ENCODE data around the gene ZBTB12. TPM values are rescaled to one million over a fixed set of nuclear protein-coding genes. Genes with fewer than 3 reads are reported as not detected.
"Not testable (repeated sequence)": the region's sequence is repeated elsewhere in the genome, so short reads cannot be mapped to it uniquely, and the experiment has no call there.

Gene ZBTB12
- total RNA-seq, 1 donor from 2014 or later, result 3.5 TPM

DNA sequence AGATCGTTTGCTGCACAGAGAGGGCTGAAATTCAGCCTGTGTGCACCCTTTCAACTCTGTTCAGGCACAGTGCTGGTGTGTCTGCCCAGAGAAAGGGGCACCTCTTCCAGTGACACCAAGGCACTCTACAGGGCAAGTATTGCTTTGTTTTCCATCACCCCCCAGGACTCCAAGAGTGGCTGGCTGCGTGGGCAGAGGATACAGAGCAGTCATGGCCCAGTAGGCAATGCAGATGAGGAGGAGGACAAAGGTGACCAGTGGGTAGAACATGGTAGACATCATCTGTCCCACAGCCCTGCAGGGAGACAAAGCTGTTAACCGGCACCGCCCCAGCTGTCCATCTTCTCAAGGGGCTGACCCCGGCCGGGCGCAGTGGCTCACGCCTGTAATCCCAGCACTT, 32.5 kb downstream of the ZBTB12 start:
- no peaks in the 10 kb centered on the region for H3K9me3 ChIP-seq
- DNase-seq (no peak), ATAC-seq (no peak)
- H3K36me3 ChIP-seq, result no peaks in the 10 kb centered on the region
- H3K4me3 ChIP-seq, result no peak overlapping the region
- no peak overlapping the region for H3K27ac ChIP-seq
- TF ChIP-seq, protein P1, sequence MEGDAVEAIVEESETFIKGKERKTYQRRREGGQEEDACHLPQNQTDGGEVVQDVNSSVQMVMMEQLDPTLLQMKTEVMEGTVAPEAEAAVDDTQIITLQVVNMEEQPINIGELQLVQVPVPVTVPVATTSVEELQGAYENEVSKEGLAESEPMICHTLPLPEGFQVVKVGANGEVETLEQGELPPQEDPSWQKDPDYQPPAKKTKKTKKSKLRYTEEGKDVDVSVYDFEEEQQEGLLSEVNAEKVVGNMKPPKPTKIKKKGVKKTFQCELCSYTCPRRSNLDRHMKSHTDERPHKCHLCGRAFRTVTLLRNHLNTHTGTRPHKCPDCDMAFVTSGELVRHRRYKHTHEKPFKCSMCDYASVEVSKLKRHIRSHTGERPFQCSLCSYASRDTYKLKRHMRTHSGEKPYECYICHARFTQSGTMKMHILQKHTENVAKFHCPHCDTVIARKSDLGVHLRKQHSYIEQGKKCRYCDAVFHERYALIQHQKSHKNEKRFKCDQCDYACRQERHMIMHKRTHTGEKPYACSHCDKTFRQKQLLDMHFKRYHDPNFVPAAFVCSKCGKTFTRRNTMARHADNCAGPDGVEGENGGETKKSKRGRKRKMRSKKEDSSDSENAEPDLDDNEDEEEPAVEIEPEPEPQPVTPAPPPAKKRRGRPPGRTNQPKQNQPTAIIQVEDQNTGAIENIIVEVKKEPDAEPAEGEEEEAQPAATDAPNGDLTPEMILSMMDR (IDR thresholded peaks at IDR 0.05), result no peak
- H3K27me3 ChIP-seq, result no peaks in the 10 kb centered on the region
- intact Hi-C loops (cut with DNase I), result no loop called here
- no peaks in the 10 kb centered on the region for H3K4me1 ChIP-seq

DNA sequence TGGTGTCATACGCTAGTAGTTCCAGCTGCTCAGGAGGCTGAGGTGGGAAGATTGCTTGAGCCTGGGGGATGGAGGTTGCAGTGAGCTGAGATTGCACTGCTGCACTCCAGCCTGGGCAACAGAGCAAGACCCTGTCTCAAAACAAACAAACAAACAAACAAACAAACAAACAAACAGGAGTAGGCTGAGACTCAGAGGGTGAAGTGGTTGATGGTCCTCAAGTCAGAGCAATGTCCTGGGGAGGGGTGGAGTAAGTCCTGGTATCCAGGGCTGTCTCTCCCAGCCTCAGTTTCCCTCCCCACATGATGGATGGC, 33.3 kb downstream of the ZBTB12 start:
- H3K27ac ChIP-seq; ATAC-seq; H3K4me1 ChIP-seq; H3K9me3 ChIP-seq; H3K4me3 ChIP-seq; intact Hi-C loops (cut with DNase I); H3K27me3 ChIP-seq; DNase-seq; H3K36me3 ChIP-seq: not testable (repeated sequence)

DNA sequence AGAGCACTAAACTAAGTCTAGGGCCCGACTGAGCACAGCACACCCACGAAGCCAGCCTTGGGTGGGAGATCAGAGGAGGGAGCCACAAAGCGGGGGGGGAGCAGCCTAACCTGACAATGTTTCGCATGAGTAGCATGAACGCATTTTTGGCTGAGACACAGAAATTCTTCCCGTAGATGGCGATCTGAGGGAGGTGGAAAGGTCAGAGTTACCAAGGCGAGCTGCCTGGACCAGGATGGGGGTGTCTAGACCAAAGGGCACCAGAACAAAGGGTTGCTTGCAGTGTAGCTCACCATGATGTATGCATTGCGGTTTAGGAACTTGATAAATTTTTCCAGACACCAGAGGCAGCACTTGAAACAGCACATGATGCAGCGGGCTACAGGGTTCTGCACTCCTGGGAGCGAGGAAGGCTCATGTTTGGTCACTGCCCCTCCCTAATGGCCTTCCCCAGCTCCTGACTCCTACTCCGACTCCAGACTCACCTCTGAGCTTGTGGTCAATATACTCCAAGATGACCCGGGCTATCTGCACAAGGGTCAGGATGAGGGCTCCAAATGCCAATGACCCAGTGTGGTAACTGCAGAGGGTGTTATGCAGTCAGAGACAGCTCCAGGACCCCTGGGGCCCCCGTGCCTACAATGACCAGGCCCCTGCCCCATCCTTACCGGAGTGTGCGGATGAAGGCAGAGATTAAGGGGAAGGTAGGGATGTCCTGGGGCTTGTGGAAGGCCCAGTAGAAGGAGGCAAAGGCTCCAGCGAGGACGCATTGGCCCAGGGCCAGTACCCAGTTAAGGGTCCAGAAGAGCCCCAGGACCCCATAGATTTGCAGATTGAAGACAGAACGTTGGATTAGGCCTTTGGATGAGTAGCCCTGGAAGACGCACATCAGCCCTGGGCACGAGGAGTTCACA, 36.4 kb downstream of the ZBTB12 start:
- no peak for ATAC-seq
- DNase-seq, result no peak
- no peaks in the 10 kb centered on the region for H3K27me3 ChIP-seq
- peaks cover 6% of the 10 kb centered on the region for H3K4me1 ChIP-seq
- H3K9me3 ChIP-seq, result no peaks in the 10 kb centered on the region
- intact Hi-C loops (cut with DNase I), result no loop called here
- H3K36me3 ChIP-seq, result peaks cover 11% of the 10 kb centered on the region
- H3K4me3 ChIP-seq, result no peak overlapping the region
- TF ChIP-seq, protein P1 (IDR thresholded peaks at IDR 0.05), result no peak
- H3K27ac ChIP-seq, result no peak overlapping the region

DNA sequence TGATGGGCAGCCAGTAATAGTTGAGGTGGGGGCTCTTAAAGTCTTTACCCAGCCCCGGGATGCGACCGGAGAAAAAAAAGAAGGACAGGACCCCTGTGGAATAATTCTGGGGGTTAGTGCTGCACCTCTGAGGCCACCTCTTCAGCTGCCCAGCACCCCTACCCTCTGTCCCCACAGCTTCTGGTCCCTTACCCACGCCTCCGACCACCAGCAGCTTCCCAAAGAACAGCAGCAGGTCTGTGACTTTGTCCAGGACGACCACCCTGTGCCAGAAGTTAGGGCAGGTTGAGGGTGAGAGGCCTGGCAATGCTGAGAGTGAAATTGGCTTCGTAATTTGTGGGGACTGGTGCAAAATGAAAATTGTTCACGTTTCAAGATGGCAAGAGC, 37.1 kb downstream of the ZBTB12 start:
- H3K27ac ChIP-seq, result no peak overlapping the region

DNA sequence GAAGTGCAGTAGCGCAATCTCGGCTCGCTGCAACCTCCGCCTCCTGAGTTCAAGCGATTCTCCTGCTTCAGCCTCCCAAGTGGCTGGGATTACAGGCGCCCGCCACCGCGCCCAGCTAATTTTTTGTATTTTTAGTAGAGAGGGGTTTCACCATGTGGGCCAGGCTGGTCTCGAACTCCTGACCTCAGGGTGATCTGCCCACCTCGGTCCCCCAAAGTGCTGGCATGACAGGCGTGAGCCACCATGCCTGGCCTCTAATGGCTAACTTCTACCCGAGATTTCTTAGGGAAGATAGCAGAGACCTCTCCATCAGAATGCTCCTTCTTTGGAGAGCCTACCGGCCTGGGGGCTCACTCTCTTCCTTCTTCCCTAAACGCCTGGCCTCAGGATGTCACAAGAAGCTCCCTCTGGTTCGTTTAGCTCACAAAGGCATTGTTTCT, 37.7 kb downstream of the ZBTB12 start:
- H3K9me3 ChIP-seq; intact Hi-C loops (cut with DNase I); ATAC-seq; H3K4me1 ChIP-seq; H3K27me3 ChIP-seq; DNase-seq: not testable (repeated sequence)
- Histone ChIP-seq H3K36me3 (peaks cover 24% of the 10 kb centered on the region), H3K27ac (peak overlapping the region; percentile 80), H3K4me3 (peak overlapping the region; percentile 88)

More for the DNA sequence above, 37.1 kb downstream of the ZBTB12 start:
- intact Hi-C loops (cut with DNase I), result no loop called here
- no peak overlapping the region for H3K4me3 ChIP-seq
- peaks cover 18% of the 10 kb centered on the region for H3K36me3 ChIP-seq
- peaks cover 6% of the 10 kb centered on the region for H3K4me1 ChIP-seq
- H3K9me3 ChIP-seq, result no peaks in the 10 kb centered on the region
- TF ChIP-seq, protein P1 (IDR thresholded peaks at IDR 0.05), result no peak
- ATAC-seq (no peak), DNase-seq (no peak)
- no peaks in the 10 kb centered on the region for H3K27me3 ChIP-seq

DNA sequence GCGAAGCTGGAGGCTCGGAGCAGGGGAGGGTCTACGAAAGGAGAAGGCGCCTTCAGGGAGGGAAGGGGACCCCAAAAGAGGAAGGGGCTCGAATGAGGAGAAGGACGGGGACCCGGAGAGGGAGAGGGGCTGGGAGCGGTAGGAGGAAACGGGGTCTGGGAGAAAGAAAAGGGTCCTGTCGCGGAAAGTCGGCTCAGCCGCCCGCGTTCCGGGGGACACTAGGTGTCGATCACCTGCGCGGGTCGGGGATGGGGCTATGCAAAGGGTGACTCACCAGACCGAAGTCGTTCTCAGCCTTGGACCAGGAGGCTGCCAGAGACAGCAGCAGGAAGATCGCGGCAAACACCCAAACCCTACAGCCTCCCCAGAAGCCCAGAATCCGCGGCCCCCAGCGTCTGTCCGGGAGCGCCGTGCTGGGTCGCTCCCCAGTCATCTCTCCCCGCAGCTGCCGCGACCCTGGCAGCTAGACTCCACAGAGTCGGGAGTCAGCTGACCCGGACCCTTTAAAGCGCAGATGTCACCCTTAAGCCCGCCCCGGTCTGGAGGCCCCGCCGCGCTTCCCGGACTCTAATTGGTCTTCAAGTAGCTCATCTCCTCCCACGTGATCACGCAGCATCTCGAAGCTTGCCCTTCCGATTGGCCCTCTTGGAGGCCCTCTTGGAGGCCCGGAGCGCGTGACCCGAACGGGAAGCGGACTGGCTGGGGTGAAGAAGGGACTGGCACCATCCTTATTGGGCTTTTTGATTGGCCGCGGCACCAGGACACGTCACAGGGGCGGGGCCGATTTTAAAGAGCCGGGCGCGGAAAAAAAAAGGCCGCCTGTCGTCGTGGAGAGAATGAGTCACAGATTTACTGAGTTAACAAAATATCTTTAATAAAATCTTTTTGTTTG, 39.3 kb downstream of the ZBTB12 start, which contains the start of gene NEU1:
NEU1 (minus strand) TSS at position 478 of the 892 bp plus-strand sequence; CDS start at position 433, 45 bp downstream.
- ATAC-seq, result peak; percentile 97
- no peaks in the 10 kb centered on the region for H3K27me3 ChIP-seq
- H3K36me3 ChIP-seq, result peaks cover 39% of the 10 kb centered on the region
- peak within 1 kb of the TSS; percentile 88 for H3K4me3 ChIP-seq
- no peaks in the 10 kb centered on the region for H3K9me3 ChIP-seq
- peaks cover 6% of the 10 kb centered on the region for H3K4me1 ChIP-seq
- DNase-seq, result peak; percentile 100
- peak within 1 kb of the TSS; percentile 85 for H3K27ac ChIP-seq
- TF ChIP-seq, protein P1 (IDR thresholded peaks at IDR 0.05), result no peak
- intact Hi-C loops (cut with DNase I), result no loop called here

Measured in upper lobe of right lung (tissue), 1 donor.